Measurements from ENCODE around the gene TMEM50B. TPM values are rescaled to one million over a fixed set of nuclear protein-coding genes. Genes with fewer than 3 reads are reported as not detected.

Gene TMEM50B
- total and polyA plus RNA-seq, 11 donors: 23.5 to 47.4 (median 31.2) TPM

GRCh38 chr21:33402001-33402979 is 77.5 kb downstream of the TMEM50B start:
- DNase-seq (peak; percentile 73 to 86 (median 75)), ATAC-seq (peak; percentile 34 to 72 (median 68))
- Histone ChIP-seq H3K4me1 (peaks cover 0 to 74% (median 27%) of the 10 kb centered on the region in 12 donors), H3K27me3 (no peaks in the 10 kb centered on the region), H3K4me3 (peak overlapping the region; percentile 66 to 96 (median 88)), H3K36me3 (peaks cover 0 to 19% (median 0%) of the 10 kb centered on the region in 9 donors), H3K27ac (peak overlapping the region; percentile 71 to 100 (median 94)), H3K9me3 (no peaks in the 10 kb centered on the region)
- TF ChIP-seq CTCF (IDR thresholded peaks at IDR 0.05): no peak
- no peak for TF ChIP-seq POLR2A (IDR thresholded peaks at IDR 0.05)
- WGBS, 4 donors: 51 to 57% (median 55%) methylated on average over 39 to 45 of the region's 45 CpGs
- intact Hi-C loops (cut with DNase I): no loop called here

GRCh38 chr21:33401630-33401992 is 78.2 kb downstream of the TMEM50B start:
- peak in 1 of 5 donors; percentile 27 for DNase-seq

More at GRCh38 chr21:33401630-33401992, 78.2 kb downstream of the TMEM50B start:
- peaks cover 0 to 74% (median 24%) of the 10 kb centered on the region in 12 donors for H3K4me1 ChIP-seq
- 88 to 95% (median 90%) methylated on average over 6 of the region's 6 CpGs for WGBS, 4 donors
- no peaks in the 10 kb centered on the region for H3K9me3 ChIP-seq
- intact Hi-C loops (cut with DNase I): no loop called here
- peaks cover 0 to 12% (median 0%) of the 10 kb centered on the region in 9 donors for H3K36me3 ChIP-seq
- TF ChIP-seq CTCF (IDR thresholded peaks at IDR 0.05) (no peak), POLR2A (IDR thresholded peaks at IDR 0.05) (no peak)
- H3K4me3 ChIP-seq: peak overlapping the region in 1 of 12 donors; percentile 10
- no peaks in the 10 kb centered on the region for H3K27me3 ChIP-seq
- no peak for ATAC-seq
- H3K27ac ChIP-seq: peak overlapping the region in 6 of 12 donors; percentile 15 to 100 (median 92)

Other genes with a start within 250 kb of the TMEM50B start
- 10 to 100 TPM in 3 of 9 donors, 1 to 10 TPM in 6; 4.5 to 28.2 (median 8.3) TPM for gene IL10RB, start 213.6 kb downstream of the TMEM50B start, total RNA-seq
- gene IL10RB, start 213.6 kb downstream of the TMEM50B start, polyA plus RNA-seq: 10 to 100 TPM in 1 of 2 donors, 1 to 10 TPM in 1; 7.4 to 12.9 TPM
- 10 to 100 TPM; 15.6 to 38.9 (median 22.5) TPM for gene IFNAR1, start 155.0 kb downstream of the TMEM50B start, total RNA-seq
- 10 to 100 TPM in 1 of 2 donors, 1 to 10 TPM in 1; 6.5 to 35.9 TPM for gene IFNAR1, start 155.0 kb downstream of the TMEM50B start, polyA plus RNA-seq
- gene IFNGR2, start 76.6 kb downstream of the TMEM50B start, total RNA-seq: 10 to 100 TPM; 25.1 to 83.3 (median 35.7) TPM
- 10 to 100 TPM; 25.1 to 27.3 TPM for gene IFNGR2, start 76.6 kb downstream of the TMEM50B start, polyA plus RNA-seq
- 10 to 100 TPM in 1 of 9 donors, 1 to 10 TPM in 8; 2.5 to 10.3 (median 6.6) TPM for gene DNAJC28, start 11.7 kb upstream of the TMEM50B start, total RNA-seq
- 1 to 10 TPM; 3.1 to 5.8 TPM for gene DNAJC28, start 11.7 kb upstream of the TMEM50B start, polyA plus RNA-seq
- 10 to 100 TPM; 35.7 to 53.1 (median 40.7) TPM for gene GART, start 62.1 kb upstream of the TMEM50B start, total RNA-seq
- 10 to 100 TPM in 1 of 2 donors, 1 to 10 TPM in 1; 9.0 to 48.6 TPM for gene GART, start 62.1 kb upstream of the TMEM50B start, polyA plus RNA-seq
- gene SON, start 63.1 kb upstream of the TMEM50B start, total RNA-seq: 100 to 1,000 TPM in 8 of 9 donors, 10 to 100 TPM in 1; 90.7 to 201 (median 134) TPM
- 10 to 100 TPM; 78.0 to 99.6 TPM for gene SON, start 63.1 kb upstream of the TMEM50B start, polyA plus RNA-seq
- gene DONSON, start 108.7 kb upstream of the TMEM50B start, total RNA-seq: 1 to 10 TPM; 4.0 to 9.3 (median 5.4) TPM
- 10 to 100 TPM in 1 of 2 donors, 1 to 10 TPM in 1; 5.8 to 18.6 TPM for gene DONSON, start 108.7 kb upstream of the TMEM50B start, polyA plus RNA-seq
- 10 to 100 TPM; 15.2 to 33.8 (median 25.3) TPM for gene CRYZL1, start 161.8 kb upstream of the TMEM50B start, total RNA-seq
- 10 to 100 TPM; 17.0 to 17.7 TPM for gene CRYZL1, start 161.8 kb upstream of the TMEM50B start, polyA plus RNA-seq
- 10 to 100 TPM; 22.8 to 51.5 (median 42.3) TPM for gene ITSN1, start 162.5 kb upstream of the TMEM50B start, total RNA-seq
- 10 to 100 TPM; 17.2 to 25.9 TPM for gene ITSN1, start 162.5 kb upstream of the TMEM50B start, polyA plus RNA-seq